Measurements from ENCODE around the gene WEE1. TPM values are rescaled to one million over a fixed set of nuclear protein-coding genes. Genes with fewer than 3 reads are reported as not detected.

WEE1 gene
- total RNA-seq, 1 donor from 2014 or later = 17.3 TPM

GRCh38 chr11:9566561-9567063, 6.9 kb upstream of the WEE1 start:
- no peak for DNase-seq

DNA sequence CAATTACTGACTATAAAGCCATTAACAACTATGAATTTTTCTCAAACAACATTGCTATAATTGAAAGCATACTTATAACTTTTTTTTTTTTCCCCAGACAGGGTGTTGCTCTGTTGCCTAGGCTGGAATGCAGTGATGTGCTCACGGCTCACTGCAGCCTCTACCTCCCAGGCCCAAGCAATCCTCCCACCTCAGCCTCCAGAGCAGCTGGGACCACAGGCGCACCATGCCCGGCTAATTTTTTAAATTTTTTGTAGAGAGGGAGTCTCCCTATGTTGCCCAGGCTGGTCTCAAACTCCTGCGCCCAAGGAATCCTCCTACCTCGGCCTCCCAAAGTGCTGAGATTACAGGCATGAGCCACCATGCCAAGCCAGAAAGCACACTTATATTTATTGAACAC, 6.1 kb upstream of the WEE1 start:
- no peak for DNase-seq

DNA sequence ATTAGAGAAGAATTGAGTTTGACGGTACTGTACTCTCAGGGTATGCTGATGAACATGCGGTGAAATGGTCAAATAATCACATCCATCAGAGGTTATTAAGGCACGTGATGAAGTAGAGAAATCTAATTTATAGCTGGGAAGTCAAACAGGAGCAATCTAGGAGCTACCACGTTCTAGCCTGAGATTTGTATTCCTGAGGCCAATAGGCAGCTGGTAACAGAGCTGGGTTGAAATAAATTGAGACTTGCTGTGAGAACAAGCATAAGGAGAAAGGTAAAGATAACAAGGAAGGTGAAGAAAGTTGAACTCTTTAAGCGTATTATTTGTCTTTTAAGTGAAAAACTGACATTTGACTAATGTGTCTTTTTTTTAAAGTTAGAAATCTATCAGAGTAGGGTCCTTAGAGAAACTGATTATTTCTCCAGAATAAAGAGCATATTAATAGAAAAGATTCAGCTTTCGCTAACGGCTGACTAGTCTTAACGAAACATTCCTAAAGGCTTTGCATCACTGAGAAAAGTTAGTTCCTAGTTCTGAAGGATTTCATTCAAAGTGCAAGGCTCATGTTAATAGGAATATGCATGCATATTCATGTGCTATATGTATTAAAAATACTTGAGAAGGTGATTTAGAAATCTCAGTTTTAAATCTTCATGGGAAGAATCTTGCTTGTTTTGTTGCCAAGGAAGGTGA, 5.2 kb upstream of the WEE1 start:
- no peak for DNase-seq

GRCh38 chr11:9568854-9569587, 4.4 kb upstream of the WEE1 start:
- no peak for DNase-seq

GRCh38 chr11:9569588-9570164, 3.8 kb upstream of the WEE1 start:
- DNase-seq = no peak

DNA sequence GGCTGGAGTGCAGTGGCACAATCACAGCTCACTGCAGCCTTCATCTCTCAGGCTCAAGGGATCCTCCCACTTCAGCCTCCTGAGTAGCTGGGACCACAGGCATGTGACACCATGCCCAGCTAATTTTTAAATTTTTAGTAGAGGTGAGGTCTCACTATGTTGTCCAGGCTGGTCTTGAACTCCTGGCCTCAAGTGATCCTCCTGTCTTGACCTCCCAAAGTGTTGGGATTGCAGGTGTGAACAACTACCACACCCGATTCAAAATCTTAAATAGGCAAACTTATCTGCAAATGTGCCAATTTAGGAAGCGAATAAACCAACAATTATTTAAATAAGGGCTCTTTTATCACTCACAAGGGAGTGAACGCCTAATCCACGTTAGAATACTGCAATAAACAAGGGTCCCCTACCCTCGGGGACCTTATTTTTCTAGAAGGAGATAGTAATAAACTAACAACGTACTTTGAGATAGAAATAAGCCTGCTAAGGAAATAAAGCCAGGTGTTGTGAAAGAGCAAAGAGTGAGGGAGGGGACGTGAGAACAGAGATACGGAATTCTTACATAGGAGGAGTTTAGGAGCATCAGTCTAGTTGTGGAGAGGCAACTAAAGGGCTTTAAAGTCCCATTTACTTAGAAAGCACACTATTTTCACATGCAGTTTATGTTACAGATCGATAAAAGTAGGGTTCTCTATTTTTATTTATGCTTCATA, 3.0 kb upstream of the WEE1 start:
- DNase-seq = no peak

GRCh38 chr11:9571071-9571762, 2.3 kb upstream of the WEE1 start:
- DNase-seq = no peak

DNA sequence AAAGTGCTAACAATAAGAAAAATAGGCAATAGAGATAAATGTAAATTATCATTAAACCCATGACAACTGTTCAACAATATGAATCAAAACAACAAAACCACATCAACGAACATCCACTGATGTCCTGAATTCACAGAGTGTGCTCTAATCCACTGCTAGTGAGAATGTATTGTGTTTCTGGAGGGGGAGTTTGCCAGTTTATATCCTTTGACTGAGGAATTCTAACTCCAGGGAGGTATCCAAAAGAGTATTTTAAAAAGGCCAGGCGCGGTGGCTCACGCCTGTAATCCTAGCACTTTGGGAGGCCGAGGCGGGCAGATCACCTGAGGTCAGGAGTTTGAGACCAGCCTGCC, 1.7 kb upstream of the WEE1 start:
- DNase-seq = no peak

DNA sequence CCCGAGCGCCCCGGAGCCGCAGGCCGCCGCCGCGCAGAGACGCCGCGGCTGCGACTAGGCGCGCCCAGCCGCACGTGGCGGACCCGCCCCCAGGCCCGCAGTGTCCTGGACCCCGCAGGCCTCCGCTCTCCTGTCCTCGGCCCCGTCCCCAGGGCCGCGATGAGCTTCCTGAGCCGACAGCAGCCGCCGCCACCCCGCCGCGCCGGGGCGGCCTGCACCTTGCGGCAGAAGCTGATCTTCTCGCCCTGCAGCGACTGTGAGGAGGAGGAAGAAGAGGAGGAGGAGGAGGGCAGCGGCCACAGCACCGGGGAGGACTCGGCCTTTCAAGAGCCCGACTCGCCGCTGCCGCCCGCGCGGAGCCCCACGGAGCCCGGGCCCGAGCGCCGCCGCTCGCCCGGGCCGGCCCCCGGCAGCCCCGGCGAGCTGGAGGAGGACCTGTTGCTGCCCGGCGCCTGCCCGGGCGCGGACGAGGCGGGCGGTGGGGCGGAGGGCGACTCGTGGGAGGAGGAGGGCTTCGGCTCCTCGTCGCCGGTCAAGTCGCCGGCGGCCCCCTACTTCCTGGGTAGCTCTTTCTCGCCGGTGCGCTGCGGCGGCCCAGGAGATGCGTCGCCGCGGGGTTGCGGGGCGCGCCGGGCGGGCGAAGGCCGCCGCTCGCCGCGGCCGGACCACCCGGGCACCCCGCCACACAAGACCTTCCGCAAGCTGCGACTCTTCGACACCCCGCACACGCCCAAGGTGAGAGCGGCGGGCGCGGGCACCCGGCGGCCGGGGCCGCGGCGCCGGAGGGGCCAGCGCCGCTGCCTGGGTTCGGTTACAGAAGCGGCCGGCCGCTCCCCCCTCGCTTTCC, 528 bp downstream of the WEE1 start:
- no peak for DNase-seq

DNA sequence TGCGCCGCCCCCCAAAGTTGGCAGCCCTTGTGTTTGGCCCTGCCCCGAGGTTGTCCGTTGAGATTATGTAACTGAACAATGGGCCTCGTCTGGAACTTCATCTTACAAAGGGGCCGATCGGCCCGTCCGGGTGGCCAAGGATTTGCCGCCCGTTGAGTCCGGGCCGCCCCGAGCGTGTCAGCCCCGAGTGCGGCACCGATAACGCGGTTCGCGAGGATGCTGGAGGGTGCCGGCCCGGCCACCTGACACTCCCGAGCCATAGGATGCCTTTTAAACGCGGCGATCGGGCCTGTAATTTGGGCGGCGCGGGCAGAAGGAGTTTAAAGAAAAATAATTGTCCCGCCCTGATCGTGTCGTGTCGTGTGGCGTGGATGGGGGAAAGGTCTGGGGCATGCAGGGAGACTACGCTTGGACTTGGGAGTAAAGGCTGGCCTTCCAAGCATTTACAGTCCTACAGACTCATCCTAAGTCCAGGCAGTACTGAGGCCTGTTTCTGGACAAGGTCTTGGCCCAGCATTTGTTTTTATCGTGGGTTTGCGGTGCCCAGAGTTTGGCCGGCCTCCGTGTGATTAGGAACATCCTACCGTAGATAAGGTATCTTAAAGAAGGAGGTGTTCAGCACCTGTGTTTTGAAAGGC, 1.3 kb downstream of the WEE1 start:
- no peak for DNase-seq

GRCh38 chr11:9575260-9576240, 2.1 kb downstream of the WEE1 start:
- no peak for DNase-seq

- DNase-seq = no peak
Measured at GRCh38 chr11:9576701-9577381, 3.4 kb downstream of the WEE1 start.

DNA sequence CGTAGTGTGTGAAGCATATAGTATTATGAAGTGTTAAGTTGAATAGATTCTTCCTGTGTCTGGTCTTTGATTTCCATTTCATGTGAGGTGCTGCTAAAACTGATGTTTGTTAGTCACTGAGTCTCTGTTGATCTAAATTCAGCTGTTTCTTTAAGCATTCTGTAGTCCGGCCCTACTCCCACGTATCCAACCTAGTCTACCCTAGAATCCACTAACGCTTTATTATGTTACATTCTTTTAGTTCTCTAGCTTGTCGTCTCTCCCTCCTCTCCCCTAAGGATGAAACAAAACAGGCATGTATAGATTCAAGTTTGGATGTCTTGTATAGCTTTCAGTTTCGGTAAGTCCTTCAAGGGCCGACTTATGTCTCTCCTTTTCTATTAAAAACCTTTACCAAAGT, 4.1 kb downstream of the WEE1 start:
- no peak for DNase-seq

GRCh38 chr11:9580894-9581293, 7.4 kb downstream of the WEE1 start:
- DNase-seq = no peak

GRCh38 chr11:9581556-9582161, 8.2 kb downstream of the WEE1 start:
- DNase-seq = no peak

GRCh38 chr11:9590717-9591116, 17.2 kb downstream of the WEE1 start:
- no peak for DNase-seq

- DNase-seq = no peak
Measured at GRCh38 chr11:9594267-9595046, 21.0 kb downstream of the WEE1 start.

Data from occipital lobe (tissue), 2 donors.